Fibroblast of lung (primary cell): ENCODE results near the gene PPME1. TPM values are rescaled to one million over a fixed set of nuclear protein-coding genes. Genes with fewer than 3 reads are reported as not detected.

ENCODE experiments used
- DNase-seq, 2 donors: peaks; one replicate each; pipeline versions ENCODE4 v3.0.0 to v3.0.0-alpha.2; 2010; ENCODE audit warnings: low read depth in 2 of 2
- H2AFZ ChIP-seq: 2 replicates; pipeline ENCODE4 v1.5.1; 2012; ENCODE audit warnings: low read length, control low read depth, inconsistent platforms
- H3K27ac ChIP-seq: 2 replicates; pipeline ENCODE4 v1.5.1; 2011; ENCODE audit warnings: low read length, control low read depth; ENCODE audit not compliant: insufficient read depth
- H3K27me3 ChIP-seq: 2 replicates; pipeline ENCODE4 v1.5.1; 2011; ENCODE audit warnings: mild to moderate bottlenecking, low read length; ENCODE audit not compliant: control insufficient read depth, insufficient read depth
- H3K36me3 ChIP-seq: 2 replicates; pipeline ENCODE4 v1.5.1; 2011; ENCODE audit warnings: low read length; ENCODE audit not compliant: control insufficient read depth, insufficient read depth
- H3K4me1 ChIP-seq: 2 replicates; pipeline ENCODE4 v1.5.1; 2011; ENCODE audit warnings: low read length; ENCODE audit not compliant: control insufficient read depth, insufficient read depth; ENCODE audit errors: extremely low read depth
- H3K4me2 ChIP-seq: 2 replicates; pipeline ENCODE4 v1.5.1; 2011; ENCODE audit warnings: low read length, control low read depth; ENCODE audit not compliant: insufficient read depth; ENCODE audit errors: extremely low read depth
- H3K4me3 ChIP-seq, 4 experiments: fragments of 200-600 bp in 1 of 4; sonication (generic) in 1 of 4; replicated peaks in 1 of 4; 2 replicates each; pipeline ENCODE4 v1.5.1; 2011 to 2016; ENCODE audit warnings: low read length in 4 of 4, low read depth in 3 of 4, mild to moderate bottlenecking in 3 of 4, control low read depth in 2 of 4, inconsistent platforms in 1 of 4, mixed read lengths in 1 of 4; ENCODE audit not compliant: insufficient read depth in 1 of 4; ENCODE audit errors: control extremely low read depth in 1 of 4
- H3K79me2 ChIP-seq: 2 replicates; pipeline ENCODE4 v1.5.1; 2012; ENCODE audit warnings: mild to moderate bottlenecking, low read length, inconsistent platforms; ENCODE audit not compliant: control insufficient read depth, insufficient read depth
- H3K9ac ChIP-seq: 2 replicates; pipeline ENCODE4 v1.5.1; 2011; ENCODE audit warnings: mild to moderate bottlenecking, low read length, control low read depth; ENCODE audit not compliant: insufficient read depth
- H3K9me3 ChIP-seq: 2 replicates; pipeline ENCODE4 v1.5.1; 2012; ENCODE audit warnings: low read depth, low read length; ENCODE audit not compliant: control insufficient read depth, insufficient read depth
- H4K20me1 ChIP-seq: 2 replicates; pipeline ENCODE4 v1.5.1; 2011; ENCODE audit warnings: low read length; ENCODE audit not compliant: control insufficient read depth, insufficient read depth; ENCODE audit errors: extremely low read depth
- CTCF ChIP-seq, 2 donors: IDR thresholded peaks in 1 of 2; conservative IDR thresholded peaks in 1 of 2; 1 replicate in 1 of 2; 2 replicates in 1 of 2; pipeline ENCODE4 v1.5.1; 2011 to 2012; ENCODE audit warnings: low read length in 2 of 2, control low read depth in 1 of 2, inconsistent platforms in 1 of 2, low read depth in 1 of 2, mild to moderate bottlenecking in 1 of 2
- EZH2 ChIP-seq: IDR thresholded peaks from 2 replicates; pipeline ENCODE4 v1.5.1; 2012; ENCODE audit warnings: low read length, control low read depth, mild to moderate bottlenecking; ENCODE audit errors: missing control alignments
- polyA plus RNA-seq, 2 donors: library from polyadenylated mRNA; depleted of rRNA in 1 of 2; stranded (reverse) in 1 of 2; unstranded in 1 of 2; fragments of >200 nt; gene quantifications; 2 replicates each; pipeline ENCODE4 v1.2.1, GENCODE V29; 2011 to 2012; ENCODE audit warnings: missing spikeins in 1 of 2
- total RNA-seq: library from RNA; depleted of rRNA; stranded (reverse); fragments of >200 nt; gene quantifications from 2 replicates; pipeline ENCODE4 v1.2.1, GENCODE V29; 2014

Gene PPME1
- total and polyA plus RNA-seq, 2 donors (not counting 1 experiment from before 2014, with no cell fraction given), result 35.3 to 38.8 TPM

DNA sequence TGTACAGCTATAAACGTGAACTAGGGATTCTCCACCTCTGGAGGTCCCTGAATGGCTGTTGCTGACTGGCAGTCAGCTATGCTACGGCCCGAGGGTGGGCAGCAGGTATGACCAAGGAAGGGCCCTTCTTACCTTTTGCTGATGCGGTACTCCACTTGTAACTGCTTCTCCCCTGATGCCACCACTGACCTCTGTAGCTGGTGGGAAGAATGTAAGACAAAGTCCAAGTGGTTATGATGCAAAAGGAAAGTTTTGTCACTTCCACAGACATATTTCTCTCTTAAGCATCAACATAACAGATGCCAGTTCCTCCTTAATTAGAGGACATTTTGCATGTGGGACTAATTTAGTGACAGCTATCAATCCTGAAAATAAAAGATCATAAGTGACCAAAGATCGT lies 108.2 kb downstream of the PPME1 start:
- Histone ChIP-seq H3K4me3 (no peak overlapping the region), H3K9ac (no peak overlapping the region)
- TF ChIP-seq EZH2, result no peak
- TF ChIP-seq CTCF (conservative IDR thresholded peaks at IDR 0.05 in 1 of 2, IDR thresholded peaks at IDR 0.05 in 1 of 2; ENCODE audit: low read depth in 1 of 2, low read length in 2 of 2), result no peak

DNA sequence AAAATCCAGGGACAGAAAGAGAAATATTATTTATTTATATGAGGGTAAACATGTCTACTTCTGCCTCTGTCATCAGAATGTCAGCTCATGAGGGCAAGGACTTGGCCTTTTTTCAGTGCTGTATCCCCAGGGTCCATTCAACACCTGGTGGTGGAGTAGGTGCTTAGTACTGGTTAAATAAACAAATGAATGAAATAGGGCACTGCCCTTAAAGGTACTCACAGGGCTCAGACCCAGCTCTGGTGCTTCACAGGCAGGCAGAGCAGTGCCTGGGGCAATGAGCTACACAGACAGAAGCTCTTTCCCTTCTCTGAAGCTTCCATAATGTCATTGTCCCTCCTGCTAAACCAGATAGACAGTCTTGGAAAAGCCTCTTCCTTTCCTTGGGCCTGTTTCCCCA lies 109.4 kb downstream of the PPME1 start:
- Histone ChIP-seq H3K79me2 (no peaks in the 10 kb centered on the region), H2AFZ (no peak overlapping the region), H4K20me1 (no peaks in the 10 kb centered on the region), H3K4me1 (peaks cover 27% of the 10 kb centered on the region), H3K9ac (no peak overlapping the region), H3K27ac (no peak overlapping the region), H3K27me3 (no peaks in the 10 kb centered on the region), H3K9me3 (no peaks in the 10 kb centered on the region), H3K36me3 (no peaks in the 10 kb centered on the region), H3K4me3 (no peak overlapping the region), H3K4me2 (no peak overlapping the region)
- no peak for DNase-seq
- TF ChIP-seq CTCF (conservative IDR thresholded peaks at IDR 0.05 in 1 of 2, IDR thresholded peaks at IDR 0.05 in 1 of 2; ENCODE audit: low read depth in 1 of 2, low read length in 2 of 2) (no peak), EZH2 (no peak)

More for the DNA sequence above, 108.2 kb downstream of the PPME1 start:
- Histone ChIP-seq H3K79me2 (no peaks in the 10 kb centered on the region), H3K27me3 (no peaks in the 10 kb centered on the region), H4K20me1 (no peaks in the 10 kb centered on the region), H3K4me2 (peak overlapping the region; percentile 30), H3K27ac (peak overlapping the region; percentile 76), H3K9me3 (no peaks in the 10 kb centered on the region), H3K4me1 (peaks cover 23% of the 10 kb centered on the region), H2AFZ (no peak overlapping the region), H3K36me3 (no peaks in the 10 kb centered on the region)
- DNase-seq, result peak in 1 of 2 donors; percentile 27

GRCh38 chr11:74282421-74282820 lies 111.3 kb downstream of the PPME1 start:
- Histone ChIP-seq H3K9ac (no peak overlapping the region), H3K79me2 (no peaks in the 10 kb centered on the region), H4K20me1 (no peaks in the 10 kb centered on the region), H3K27ac (no peak overlapping the region), H3K4me2 (no peak overlapping the region), H3K27me3 (no peaks in the 10 kb centered on the region), H3K4me3 (no peak overlapping the region), H3K9me3 (no peaks in the 10 kb centered on the region), H3K4me1 (peaks cover 27% of the 10 kb centered on the region), H3K36me3 (no peaks in the 10 kb centered on the region), H2AFZ (no peak overlapping the region)
- no peak for TF ChIP-seq EZH2
- TF ChIP-seq CTCF (conservative IDR thresholded peaks at IDR 0.05 in 1 of 2, IDR thresholded peaks at IDR 0.05 in 1 of 2; ENCODE audit: low read depth in 1 of 2, low read length in 2 of 2), result no peak
- peak in 1 of 2 donors; percentile 73 for DNase-seq
